Liver (tissue), 9 donors: ENCODE data around the gene PATE1. TPM values are rescaled to one million over a fixed set of nuclear protein-coding genes. Genes with fewer than 3 reads are reported as not detected.

ENCODE experiments used
- DNase-seq: peaks from one replicate; pipeline ENCODE4 v3.0.0-alpha.2; 2017; ENCODE audit warnings: low spot score
- H3K27ac ChIP-seq, 2 donors: one replicate each; pipeline ENCODE4 v1.7.0; 2013; ENCODE audit warnings: inconsistent platforms in 2 of 2, low read length in 2 of 2, control low read depth in 1 of 2, low read depth in 1 of 2, mild to moderate bottlenecking in 1 of 2
- H3K27me3 ChIP-seq, 4 donors: one replicate each; pipeline versions ENCODE4 v1.6.1 to v1.7.0; 2013; ENCODE audit warnings: low read length in 3 of 4, inconsistent platforms in 1 of 4, mild to moderate bottlenecking in 1 of 4, moderate library complexity in 1 of 4; ENCODE audit not compliant: control insufficient read depth in 4 of 4, insufficient read depth in 4 of 4
- H3K36me3 ChIP-seq, 4 donors: one replicate each; pipeline versions ENCODE4 v1.6.1 to v1.7.0; 2013; ENCODE audit warnings: low read length in 3 of 4, mild to moderate bottlenecking in 3 of 4, low read depth in 1 of 4, moderate library complexity in 1 of 4; ENCODE audit not compliant: control insufficient read depth in 4 of 4, insufficient read depth in 3 of 4
- H3K4me1 ChIP-seq, 4 donors: one replicate each; pipeline versions ENCODE4 v1.6.1 to v1.7.0; 2013; ENCODE audit warnings: low read length in 3 of 4, mild to moderate bottlenecking in 3 of 4, moderate library complexity in 1 of 4; ENCODE audit not compliant: control insufficient read depth in 4 of 4, insufficient read depth in 4 of 4
- H3K4me3 ChIP-seq, 3 donors: one replicate each; pipeline versions ENCODE4 v1.6.1 to v1.7.0; 2013; ENCODE audit warnings: low read length in 3 of 3, control low read depth in 1 of 3, low read depth in 1 of 3, mild to moderate bottlenecking in 1 of 3
- H3K9ac ChIP-seq, 2 donors: one replicate each; pipeline ENCODE4 v1.7.0; 2013; ENCODE audit warnings: low read length in 2 of 2, mild to moderate bottlenecking in 2 of 2, moderate library complexity in 2 of 2, control low read depth in 1 of 2, low read depth in 1 of 2
- H3K9me3 ChIP-seq, 4 donors: one replicate each; pipeline versions ENCODE4 v1.6.1 to v1.7.0; 2013; ENCODE audit warnings: low read length in 3 of 4; ENCODE audit not compliant: control insufficient read depth in 4 of 4
- ATF3 ChIP-seq: IDR thresholded peaks from 2 replicates; pipeline ENCODE4 v1.6.1; 2016; ENCODE audit warnings: antibody characterized with exemption
- EGR1 ChIP-seq, 2 donors: IDR thresholded peaks; 2 replicates each; pipeline ENCODE4 v1.6.1; 2016 to 2018; ENCODE audit warnings: antibody characterized with exemption in 2 of 2, low read depth in 2 of 2
- FOXA1 ChIP-seq: IDR thresholded peaks from 2 replicates; pipeline ENCODE4 v1.6.1; 2016; ENCODE audit warnings: antibody characterized with exemption
- GABPA ChIP-seq, 2 donors: IDR thresholded peaks in 1 of 2; conservative IDR thresholded peaks in 1 of 2; 2 replicates each; pipeline ENCODE4 v1.6.1; 2016; ENCODE audit warnings: antibody characterized with exemption in 2 of 2, mild to moderate bottlenecking in 1 of 2, moderate library complexity in 1 of 2
- HNF4A ChIP-seq, 2 donors: conservative IDR thresholded peaks; 2 replicates each; pipeline ENCODE4 v1.6.1; 2016; ENCODE audit warnings: antibody characterized with exemption in 2 of 2, mild to moderate bottlenecking in 2 of 2
- HNF4G ChIP-seq: IDR thresholded peaks from 2 replicates; pipeline ENCODE4 v1.6.1; 2016; ENCODE audit warnings: antibody characterized with exemption
- JUND ChIP-seq, 2 donors: IDR thresholded peaks; 2 replicates each; pipeline ENCODE4 v1.6.1; 2016; ENCODE audit warnings: antibody characterized with exemption in 2 of 2
- MAX ChIP-seq: IDR thresholded peaks from 2 replicates; pipeline ENCODE4 v1.6.1; 2016; ENCODE audit warnings: antibody characterized with exemption
- NR2F2 ChIP-seq: IDR thresholded peaks from 2 replicates; pipeline ENCODE4 v1.6.1; 2016; ENCODE audit warnings: antibody characterized with exemption
- REST ChIP-seq: IDR thresholded peaks from 2 replicates; pipeline ENCODE4 v1.6.1; 2016; ENCODE audit warnings: antibody characterized with exemption, mild to moderate bottlenecking
- RXRA ChIP-seq, 2 donors: IDR thresholded peaks; 2 replicates each; pipeline ENCODE4 v1.6.1; 2017 to 2018; ENCODE audit warnings: antibody characterized with exemption in 2 of 2, mild to moderate bottlenecking in 1 of 2
- SP1 ChIP-seq: IDR thresholded peaks from 2 replicates; pipeline ENCODE4 v1.6.1; 2018; ENCODE audit warnings: antibody characterized with exemption, mild to moderate bottlenecking
- TAF1 ChIP-seq: conservative IDR thresholded peaks from 2 replicates; pipeline ENCODE4 v1.6.1; 2016; ENCODE audit warnings: antibody characterized with exemption, mild to moderate bottlenecking
- YY1 ChIP-seq: IDR thresholded peaks from 2 replicates; pipeline ENCODE4 v1.6.1; 2016; ENCODE audit warnings: antibody characterized with exemption, mild to moderate bottlenecking
- ZBTB33 ChIP-seq: IDR thresholded peaks from 2 replicates; pipeline ENCODE4 v1.6.1; 2016; ENCODE audit warnings: antibody characterized with exemption
- WGBS: extraction: QIAGEN DNeasy Blood & Tissue Kit; methylation state at CpG from one replicate; pipeline ENCODE4 v1.1.7; 2013; 5-methylcytosine and 5-hydroxymethylcytosine counted together
- polyA plus RNA-seq, 2 donors: library from polyadenylated mRNA; stranded (reverse) in 1 of 2; unstranded in 1 of 2; fragments of 200-250 nt in 1 of 2; fragments of >200 nt in 1 of 2; fragmentation: Nextera tagmentation in 1 of 2; extraction: Ambion mirVana in 1 of 2; gene quantifications; one replicate each; pipeline versions ENCODE4 v1.2.1 to v1.2.3, GENCODE V29; 2013 to 2015
- total RNA-seq, 2 donors: library from RNA; depleted of rRNA; stranded (reverse); fragments of >200 nt; gene quantifications; one replicate each; pipeline ENCODE4 v1.2.3, GENCODE V29; 2014
- donor health status: healthy.
- donor health status: healthy.
- donor health status: healthy.
- donor health status: healthy.
- donor health status: healthy.

PATE1 gene
- not detected for total RNA-seq
- not detected for polyA plus RNA-seq

- Histone ChIP-seq H3K9me3 (no peaks in the 10 kb centered on the region), H3K4me1 (no peaks in the 10 kb centered on the region), H3K4me3 (no peak within 1 kb of the TSS), H3K27me3 (peaks cover 0 to 16% (median 0%) of the 10 kb centered on the region in 4 donors), H3K36me3 (no peaks in the 10 kb centered on the region), H3K27ac (no peak within 1 kb of the TSS), H3K9ac (no peak within 1 kb of the TSS)
- WGBS: 93% methylated on average over 3 of the region's 3 CpGs
- TF ChIP-seq ATF3 (no peak), TAF1 (no peak), JUND (IDR thresholded peaks at IDR 0.05) (no peak), SP1 (no peak), NR2F2 (no peak), HNF4A (conservative IDR thresholded peaks at IDR 0.05) (no peak), EGR1 (IDR thresholded peaks at IDR 0.05; ENCODE audit: low read depth in 2 of 2) (no peak), RXRA (IDR thresholded peaks at IDR 0.05) (no peak), REST (no peak), GABPA (IDR thresholded peaks at IDR 0.05 in 1 of 2, conservative IDR thresholded peaks at IDR 0.05 in 1 of 2) (no peak)
- DNase-seq: no peak
Measured at GRCh38 chr11:125745979-125746378, at the start of gene PATE1. Gene PATE1, plus strand, starts transcription at chr11:125746279. Its CDS starts 26 bp downstream, at chr11:125746305.

GRCh38 chr11:125701018-125701610 lies 45.0 kb upstream of the PATE1 start:
- Histone ChIP-seq H3K9ac (no peak overlapping the region), H3K27ac (no peak overlapping the region), H3K4me3 (no peak overlapping the region), H3K27me3 (peaks cover 0 to 3% (median 0%) of the 10 kb centered on the region in 4 donors), H3K9me3 (no peaks in the 10 kb centered on the region), H3K36me3 (no peaks in the 10 kb centered on the region), H3K4me1 (no peaks in the 10 kb centered on the region)
- WGBS: 67% methylated on average over 6 of the region's 6 CpGs
- no peak for DNase-seq
- TF ChIP-seq YY1: no peak
- TF ChIP-seq SP1: no peak
- no peak for TF ChIP-seq MAX
- no peak for TF ChIP-seq HNF4A (conservative IDR thresholded peaks at IDR 0.05)
- no peak for TF ChIP-seq ZBTB33
- no peak for TF ChIP-seq HNF4G
- no peak for TF ChIP-seq FOXA1
- TF ChIP-seq RXRA (IDR thresholded peaks at IDR 0.05): no peak
- no peak for TF ChIP-seq GABPA (IDR thresholded peaks at IDR 0.05 in 1 of 2, conservative IDR thresholded peaks at IDR 0.05 in 1 of 2)
- no peak for TF ChIP-seq TAF1
- TF ChIP-seq REST: no peak
- no peak for TF ChIP-seq NR2F2
